WI38 (cell line): ENCODE results near the gene OGG1.
A peak's percentile ranks its signal among the peaks of the same experiment; 100 is the strongest.

Experiments
- H3K4me3 ChIP-seq: 2 replicates; pipeline ENCODE4 v1.5.1; 2011; ENCODE audit warnings: low read depth, mild to moderate bottlenecking, control low read depth, low read length
- TF ChIP-seq, protein P1 (sequence below): IDR thresholded peaks from 2 replicates; pipeline ENCODE4 v1.5.1; 2012; ENCODE audit warnings: low read depth, mild to moderate bottlenecking, control low read depth, low read length

OGG1 gene

DNA sequence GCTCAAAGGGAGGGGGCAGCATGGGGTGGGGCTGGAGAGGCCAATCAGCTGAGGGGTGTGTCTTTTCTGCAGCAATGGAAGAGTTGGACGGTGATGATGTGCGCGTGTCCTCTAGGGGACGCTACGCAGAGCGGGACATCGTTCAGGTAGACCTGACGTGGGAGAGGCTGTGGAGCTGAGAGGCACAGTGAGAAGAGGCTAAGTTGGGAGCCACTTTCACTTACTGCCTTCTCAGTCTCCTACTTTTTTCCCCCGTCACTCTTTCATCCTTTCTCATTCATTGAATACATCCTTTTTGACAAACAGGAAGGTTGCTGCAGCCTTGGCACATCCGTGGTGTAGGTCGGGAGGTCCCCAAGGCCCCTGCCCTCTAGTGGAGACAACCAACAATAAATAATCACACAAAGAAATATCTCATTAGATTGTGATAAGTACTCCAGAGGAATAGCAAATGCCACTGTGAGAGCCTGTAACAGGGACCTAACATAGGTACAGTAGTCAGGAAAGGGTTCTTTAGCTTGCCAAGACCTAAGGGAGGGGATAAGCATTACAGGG, 22.6 kb upstream of the OGG1 start:
- no peak overlapping the region for H3K4me3 ChIP-seq
- TF ChIP-seq, protein P1, sequence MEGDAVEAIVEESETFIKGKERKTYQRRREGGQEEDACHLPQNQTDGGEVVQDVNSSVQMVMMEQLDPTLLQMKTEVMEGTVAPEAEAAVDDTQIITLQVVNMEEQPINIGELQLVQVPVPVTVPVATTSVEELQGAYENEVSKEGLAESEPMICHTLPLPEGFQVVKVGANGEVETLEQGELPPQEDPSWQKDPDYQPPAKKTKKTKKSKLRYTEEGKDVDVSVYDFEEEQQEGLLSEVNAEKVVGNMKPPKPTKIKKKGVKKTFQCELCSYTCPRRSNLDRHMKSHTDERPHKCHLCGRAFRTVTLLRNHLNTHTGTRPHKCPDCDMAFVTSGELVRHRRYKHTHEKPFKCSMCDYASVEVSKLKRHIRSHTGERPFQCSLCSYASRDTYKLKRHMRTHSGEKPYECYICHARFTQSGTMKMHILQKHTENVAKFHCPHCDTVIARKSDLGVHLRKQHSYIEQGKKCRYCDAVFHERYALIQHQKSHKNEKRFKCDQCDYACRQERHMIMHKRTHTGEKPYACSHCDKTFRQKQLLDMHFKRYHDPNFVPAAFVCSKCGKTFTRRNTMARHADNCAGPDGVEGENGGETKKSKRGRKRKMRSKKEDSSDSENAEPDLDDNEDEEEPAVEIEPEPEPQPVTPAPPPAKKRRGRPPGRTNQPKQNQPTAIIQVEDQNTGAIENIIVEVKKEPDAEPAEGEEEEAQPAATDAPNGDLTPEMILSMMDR: no peak; the same call in 1 of the 2 replicates

DNA sequence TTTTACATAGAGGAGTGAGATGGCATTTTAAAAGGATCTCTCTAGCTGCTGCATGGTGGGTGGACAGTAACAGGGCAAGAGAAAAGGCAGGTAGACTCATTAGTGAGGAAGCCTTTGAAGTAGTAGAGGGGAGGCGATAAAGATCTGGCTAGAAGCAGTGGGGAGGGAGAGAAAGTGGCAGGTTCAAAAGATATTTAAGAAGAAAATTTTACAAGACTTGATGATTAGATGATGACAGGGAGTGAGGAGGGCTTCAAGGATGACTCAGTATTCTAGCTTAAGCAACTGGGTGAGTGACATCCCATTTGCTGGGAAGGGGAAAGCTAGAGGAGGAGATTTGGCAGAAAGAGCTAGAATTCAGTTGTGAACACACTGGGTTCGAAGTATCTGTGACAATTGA, 22.0 kb upstream of the OGG1 start:
- no peak overlapping the region for H3K4me3 ChIP-seq
- TF ChIP-seq, protein P1: no peak

DNA sequence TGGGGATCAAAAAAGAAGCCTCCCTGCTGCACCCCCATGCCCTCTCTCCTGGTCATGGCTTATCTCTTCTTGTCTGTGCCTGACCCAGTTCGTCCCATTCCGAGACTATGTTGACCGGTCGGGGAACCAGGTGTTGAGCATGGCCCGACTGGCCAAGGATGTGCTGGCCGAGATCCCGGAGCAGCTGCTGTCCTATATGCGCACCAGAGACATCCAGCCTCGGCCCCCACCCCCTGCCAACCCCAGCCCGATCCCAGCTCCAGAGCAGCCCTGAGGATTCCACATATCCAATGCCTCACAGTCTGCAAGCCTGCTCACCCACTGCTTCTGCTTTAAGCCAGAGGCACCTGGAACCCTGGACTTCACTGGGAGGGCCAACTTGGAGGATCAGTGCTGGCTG, 20.3 kb upstream of the OGG1 start:
- TF ChIP-seq, protein P1: no peak
- H3K4me3 ChIP-seq: no peak overlapping the region

DNA sequence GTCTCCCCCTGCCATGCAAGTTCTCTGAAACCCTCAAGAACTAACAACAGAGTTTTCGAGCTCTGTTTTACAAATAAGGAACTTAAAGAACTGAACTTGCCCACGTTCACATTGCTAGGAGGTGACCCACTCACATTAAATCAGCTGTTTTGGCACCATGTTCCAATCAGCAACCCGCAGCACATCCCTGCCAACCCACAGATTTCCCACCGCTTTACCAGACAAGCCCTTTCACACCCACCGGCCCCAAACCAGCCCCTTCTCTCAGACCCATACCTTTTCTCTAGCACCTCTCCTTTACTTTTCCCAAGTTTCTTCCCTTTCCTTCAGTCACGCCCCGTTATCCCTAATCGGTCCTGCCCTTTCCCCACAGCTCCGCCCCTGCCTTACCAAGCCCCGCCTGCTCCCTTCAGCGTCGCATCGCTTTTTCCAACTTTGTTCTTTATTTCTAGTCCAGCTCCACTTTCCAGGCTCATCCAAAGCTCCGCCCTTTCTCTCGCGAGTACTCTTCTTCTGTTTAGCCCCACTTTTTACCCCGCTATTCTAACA, 19.0 kb upstream of the OGG1 start:
- TF ChIP-seq, protein P1: no peak
- H3K4me3 ChIP-seq: peak overlapping the region; percentile 59

DNA sequence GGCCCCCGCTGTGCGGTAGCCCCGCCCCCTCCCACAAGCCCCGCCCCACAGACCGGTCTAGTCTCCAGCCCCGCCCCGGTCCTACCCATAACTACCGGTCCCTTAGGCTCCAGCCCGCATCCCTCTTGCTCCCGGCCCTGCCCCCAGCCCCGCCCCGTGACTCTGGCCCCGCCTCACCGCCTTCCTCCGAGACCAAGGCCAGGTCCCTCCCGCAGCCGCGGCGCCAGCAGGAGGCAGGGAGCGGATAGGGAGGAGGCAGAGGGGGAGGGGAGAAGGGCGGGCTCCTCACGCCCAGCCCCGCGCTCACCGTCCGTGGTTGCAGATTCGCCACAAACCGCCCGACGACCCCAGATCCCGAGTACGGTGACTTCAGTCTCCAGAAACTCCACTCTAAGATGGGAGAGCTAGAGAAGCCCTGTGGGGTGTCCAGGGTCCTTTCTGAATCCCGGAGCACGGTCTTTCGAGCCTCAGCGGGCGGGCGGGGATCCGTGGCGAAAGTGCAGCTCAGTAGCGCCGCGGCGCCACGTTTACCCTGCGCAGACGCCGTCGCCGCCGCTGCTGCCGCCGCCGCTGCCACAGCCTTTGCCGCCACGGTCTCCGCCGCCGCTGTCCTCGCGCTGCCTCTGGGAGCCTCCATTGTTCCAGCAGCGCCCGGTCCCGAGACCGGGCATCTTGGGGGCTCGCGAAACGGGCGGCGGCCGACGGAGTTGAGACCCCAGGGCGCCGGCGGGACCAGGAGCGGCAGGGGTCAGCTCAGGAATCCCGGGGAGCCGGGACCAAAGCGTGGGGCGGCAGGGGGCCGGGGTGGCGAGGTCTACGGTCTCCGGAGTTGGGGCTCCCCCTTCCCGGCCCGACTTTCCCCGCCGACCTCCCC, 18.3 kb upstream of the OGG1 start, which contains the start of gene BRPF1:
Gene BRPF1 (plus strand): TSS at position 530 of the 874 bp plus-strand sequence. CDS start 2,406 bp downstream, outside the sequence.
- H3K4me3 ChIP-seq: peak within 1 kb of the TSS; percentile 93
- TF ChIP-seq, protein P1: no peak

DNA sequence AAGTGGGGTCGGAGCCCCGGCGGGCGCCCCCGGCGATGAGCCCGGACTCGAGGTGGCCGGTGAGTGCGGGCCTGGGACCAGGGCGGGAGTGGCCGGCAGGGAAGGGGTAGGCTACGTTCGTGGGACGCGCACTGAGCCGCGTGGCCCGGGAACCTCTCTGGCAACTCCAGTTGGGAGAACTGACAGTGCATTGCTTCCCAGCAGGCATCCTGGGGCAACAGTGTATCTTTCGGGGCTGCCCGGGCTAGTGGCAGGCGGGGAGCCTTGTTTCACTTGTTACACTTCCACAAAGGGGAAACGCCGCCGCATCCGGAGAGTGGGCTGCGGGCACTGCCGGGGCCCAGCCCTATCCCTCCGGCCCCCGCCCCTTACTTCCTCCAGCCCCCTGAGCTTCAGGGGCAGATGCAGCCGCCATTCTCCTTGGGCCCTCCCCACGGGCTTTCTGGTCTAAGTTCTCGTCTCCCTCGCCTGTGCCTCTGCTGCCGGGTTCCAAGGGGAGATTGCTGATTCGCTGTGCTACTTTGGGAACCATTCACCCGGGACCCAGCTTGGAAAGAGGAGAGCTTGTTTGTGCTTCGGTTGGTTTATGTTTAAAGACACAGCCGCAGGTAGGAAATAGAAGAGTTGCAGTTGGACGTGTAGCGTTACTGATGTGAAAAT, 17.5 kb upstream of the OGG1 start:
- peak overlapping the region; percentile 93 for H3K4me3 ChIP-seq
- TF ChIP-seq, protein P1: no peak

DNA sequence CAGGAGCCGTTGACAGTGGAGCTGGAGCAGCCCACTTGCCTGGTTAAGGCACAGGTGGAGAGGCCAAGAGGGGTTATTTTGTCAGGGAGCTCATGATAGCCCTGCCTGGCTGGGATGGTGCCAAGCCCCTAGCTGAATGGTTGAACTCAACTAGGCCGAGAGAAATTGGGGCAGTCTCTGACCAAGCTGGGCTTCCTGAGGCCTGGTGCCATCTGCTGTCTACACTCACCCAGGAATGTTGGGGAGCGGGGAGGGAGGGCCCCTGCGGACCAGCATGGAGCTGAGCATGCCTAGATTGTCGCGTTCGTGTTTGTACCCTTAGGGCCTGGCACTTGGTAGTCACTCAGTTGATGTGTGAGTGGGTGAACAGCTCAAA, 17.0 kb upstream of the OGG1 start:
- H3K4me3 ChIP-seq: peak overlapping the region; percentile 93
- TF ChIP-seq, protein P1: no peak
